Heart left ventricle (tissue), 16 donors: ENCODE measurements around the gene CHCHD5. TPM values are rescaled to one million over a fixed set of nuclear protein-coding genes. Genes with fewer than 3 reads are reported as not detected.

Experiments used
- ATAC-seq, 4 donors: fragments of 200-7000 bp; cut with Tn5 transposase; one replicate each; pipeline ENCODE4 v1.9.1; 2020 to 2022; ENCODE audit warnings: moderate library complexity in 4 of 4, mild to moderate bottlenecking in 3 of 4, moderate number of reproducible peaks in 1 of 4
- DNase-seq, 5 donors: peaks; one replicate each; pipeline ENCODE4 v3.0.0-alpha.2; 2020
- H3K27ac ChIP-seq, 12 donors: fragments of 200-600 bp; sonication (generic) in 4 of 12; one replicate each; pipeline versions ENCODE4 v1.5.0 to v1.8.0; 2016 to 2022; ENCODE audit warnings: mild to moderate bottlenecking in 2 of 12
- H3K27me3 ChIP-seq, 9 donors: fragments of 200-600 bp; sonication (generic) in 2 of 9; one replicate each; pipeline versions ENCODE4 v1.5.1 to v1.8.0; 2016 to 2022; ENCODE audit warnings: mild to moderate bottlenecking in 3 of 9
- H3K36me3 ChIP-seq, 9 donors: fragments of 200-600 bp; sonication (generic) in 2 of 9; one replicate each; pipeline versions ENCODE4 v1.5.0 to v1.8.0; 2018 to 2022; ENCODE audit warnings: mild to moderate bottlenecking in 2 of 9
- H3K4me1 ChIP-seq, 12 donors: fragments of 200-600 bp; sonication (generic) in 4 of 12; one replicate each; pipeline versions ENCODE4 v1.5.0 to v1.8.0; 2016 to 2022; ENCODE audit warnings: mild to moderate bottlenecking in 3 of 12
- H3K4me3 ChIP-seq, 12 donors: fragments of 200-600 bp; sonication (generic) in 4 of 12; one replicate each; pipeline versions ENCODE4 v1.5.0 to v1.8.0; 2017 to 2022; ENCODE audit warnings: mild to moderate bottlenecking in 9 of 12, moderate library complexity in 4 of 12
- H3K9me3 ChIP-seq, 12 donors: fragments of 200-600 bp; sonication (generic) in 4 of 12; one replicate each; pipeline versions ENCODE4 v1.5.0 to v1.8.0; 2016 to 2022; ENCODE audit warnings: mild to moderate bottlenecking in 1 of 12
- CTCF ChIP-seq, 12 donors: fragments of 200-600 bp; sonication (generic) in 4 of 12; IDR thresholded peaks; one replicate each; pipeline versions ENCODE4 v1.5.0 to v1.8.0; 2018 to 2022; ENCODE audit warnings: antibody characterized with exemption in 12 of 12, mild to moderate bottlenecking in 5 of 12
- POLR2A ChIP-seq, 2 donors: fragments of 450-650 bp; IDR thresholded peaks; one replicate each; pipeline ENCODE4 v1.6.1; 2017; ENCODE audit warnings: antibody characterized with exemption in 2 of 2, mild to moderate bottlenecking in 2 of 2, moderate library complexity in 2 of 2
- WGBS, 4 donors: extraction: QIAGEN DNeasy Blood & Tissue Kit in 2 of 4; methylation state at CpG; one replicate each; pipeline versions ENCODE4 v1.1.5 to v1.1.7; 2013 to 2018; 5-methylcytosine and 5-hydroxymethylcytosine counted together
- intact Hi-C, 10 donors: fragments of 100-400 bp; cut with DNase I; formaldehyde crosslinking; loops; one replicate each; pipeline versions ENCODE4 v1.11.1 to v1.14.2; 2022
- polyA plus RNA-seq, 2 donors: library from polyadenylated mRNA; stranded (reverse); fragments of 200-250 nt; gene quantifications; one replicate each; pipeline ENCODE4 v1.2.3, GENCODE V29; 2013
- total RNA-seq, 9 donors: library from RNA; depleted of rRNA in 2 of 9; stranded (reverse); fragments of >200 nt in 2 of 9; fragmentation: NEBNext Ultra II Directional in 3 of 9; extraction: Animal tissue kit (Norgen Biotek cat#: 25700) in 3 of 9; gene quantifications; one replicate each; pipeline versions ENCODE4 v1.1.0 to v1.2.4, GENCODE V29; 2016 to 2023
- donor health status: ischemic (EF 13 %, LVEDD 7.1; RV severe dilation, severe dysfunction).
- donor health status: healthy with polysubstance abuse.
- donor health status: DM: no; HTN: yes; CAD: no.
- donor health status: DM: no; HTN: no; CAD: no.
- donor health status: ischemic (EF 25% LVEDD 6.9; RV normal size, moderate dysfunction).
- donor health status: ischemic (EF 25% LVEDD 5.7; RV mildly dilated, moderate dysfunction).
- donor health status: healthy.
- donor health status: DM: yes; HTN: yes; CAD: no.
- donor health status: ischemic (EF 35%, LVEDD 5.7; RV mildly dilated, moderate dysfunction).
- donor health status: nonischemic (EF 11% LVEDD 7.7; RV severe dilation, severe dysfunction).
- donor health status: DM: yes; HTN: yes; CAD: no.
- donor health status: PGD.
- donor health status: ischemic (EF 29% LVEDD 5.4; RV normal size, mild dysfunction).
- donor health status: nonischemic (EF 23%, LVEDD 6.1; RV moderate dilation, normal function).

CHCHD5 gene
- total and polyA plus RNA-seq, 11 donors = 18.6 to 32.2 (median 23.4) TPM

- ATAC-seq (no peak), DNase-seq (peak in 1 of 5 donors; percentile 32)
- WGBS, 4 donors = 97 to 98% (median 98%) methylated on average over 17 to 18 of the region's 18 CpGs
- H3K4me1 ChIP-seq = peaks cover 4 to 37% (median 18%) of the 10 kb centered on the region in 12 donors
- H3K27me3 ChIP-seq = no peaks in the 10 kb centered on the region
- TF ChIP-seq CTCF (IDR thresholded peaks at IDR 0.05) (no peak), POLR2A (IDR thresholded peaks at IDR 0.05) (no peak)
- peaks cover 0 to 43% (median 25%) of the 10 kb centered on the region in 9 donors for H3K36me3 ChIP-seq
- peak overlapping the region in 1 of 12 donors; percentile 95 for H3K27ac ChIP-seq
- no peak overlapping the region for H3K4me3 ChIP-seq
- H3K9me3 ChIP-seq = no peaks in the 10 kb centered on the region
- intact Hi-C loops = loop anchor here in 4 of 10 donors (2.0 to 10.0 kb wide), 4 partner anchors 105 to 461 kb away; partner anchors contain the start of genes ZC3H6 (in 1 of the 4) and ZC3H8 (in 1 of the 4)
These were observed 1.6 kb downstream of the CHCHD5 start for GRCh38 chr2:112585873-112586464.

- Histone ChIP-seq H3K27ac (no peak overlapping the region), H3K27me3 (no peaks in the 10 kb centered on the region), H3K4me1 (peaks cover 4 to 22% (median 11%) of the 10 kb centered on the region in 12 donors), H3K4me3 (no peak overlapping the region), H3K36me3 (peaks cover 0 to 44% (median 25%) of the 10 kb centered on the region in 9 donors), H3K9me3 (no peaks in the 10 kb centered on the region)
- intact Hi-C loops = loop anchor here in 3 of 10 donors (10.0 kb wide), 3 partner anchors 314 to 464 kb away; partner anchors contain the start of genes ZC3H6 (in 1 of the 3) and ZC3H8 (in 1 of the 3)
- WGBS, 4 donors = 53 to 57% (median 54%) methylated on average over 3 to 6 of the region's 6 CpGs
- DNase-seq (no peak), ATAC-seq (no peak)
- TF ChIP-seq POLR2A (IDR thresholded peaks at IDR 0.05) = no peak
- no peak for TF ChIP-seq CTCF (IDR thresholded peaks at IDR 0.05)
These were observed 4.2 kb downstream of the CHCHD5 start for GRCh38 chr2:112588611-112589045.

- H3K27me3 ChIP-seq = no peaks in the 10 kb centered on the region
- no peak overlapping the region for H3K27ac ChIP-seq
- WGBS, 4 donors = 92 to 100% (median 93%) methylated on average over 5 of the region's 5 CpGs
- intact Hi-C loops = no loop called here
- H3K4me1 ChIP-seq = peaks cover 0 to 8% (median 0%) of the 10 kb centered on the region in 12 donors
- H3K9me3 ChIP-seq = no peaks in the 10 kb centered on the region
- ATAC-seq = no peak
- DNase-seq = no peak
- TF ChIP-seq POLR2A (IDR thresholded peaks at IDR 0.05) (no peak), CTCF (IDR thresholded peaks at IDR 0.05) (no peak)
- no peak overlapping the region for H3K4me3 ChIP-seq
- peaks cover 0 to 39% (median 20%) of the 10 kb centered on the region in 9 donors for H3K36me3 ChIP-seq
These were observed 7.0 kb downstream of the CHCHD5 start for GRCh38 chr2:112591413-112591812.

- Histone ChIP-seq H3K4me3 (no peak overlapping the region), H3K9me3 (peaks cover 0 to 3% (median 0%) of the 10 kb centered on the region in 12 donors), H3K36me3 (peaks cover 0 to 18% (median 7%) of the 10 kb centered on the region in 9 donors), H3K27me3 (no peaks in the 10 kb centered on the region), H3K27ac (no peak overlapping the region), H3K4me1 (peaks cover 0 to 3% (median 0%) of the 10 kb centered on the region in 12 donors)
- intact Hi-C loops = no loop called here
- WGBS, 4 donors = 92 to 95% (median 93%) methylated on average over 4 of the region's 4 CpGs
- no peak for TF ChIP-seq POLR2A (IDR thresholded peaks at IDR 0.05)
- TF ChIP-seq CTCF (IDR thresholded peaks at IDR 0.05) = no peak
- DNase-seq (no peak), ATAC-seq (no peak)
These were observed 9.3 kb downstream of the CHCHD5 start for GRCh38 chr2:112593736-112594135.
